NCI-H774 (cell line): ENCODE data around the gene COL20A1.
"Not testable (repeated sequence)": the region's sequence is repeated elsewhere in the genome, so short reads cannot be mapped to it uniquely, and the experiment has no call there.

ENCODE experiments used
- DNase-seq: peaks from one replicate; lab custom pipeline; 2025; lab: John Stamatoyannopoulos, UW

Gene COL20A1

DNA sequence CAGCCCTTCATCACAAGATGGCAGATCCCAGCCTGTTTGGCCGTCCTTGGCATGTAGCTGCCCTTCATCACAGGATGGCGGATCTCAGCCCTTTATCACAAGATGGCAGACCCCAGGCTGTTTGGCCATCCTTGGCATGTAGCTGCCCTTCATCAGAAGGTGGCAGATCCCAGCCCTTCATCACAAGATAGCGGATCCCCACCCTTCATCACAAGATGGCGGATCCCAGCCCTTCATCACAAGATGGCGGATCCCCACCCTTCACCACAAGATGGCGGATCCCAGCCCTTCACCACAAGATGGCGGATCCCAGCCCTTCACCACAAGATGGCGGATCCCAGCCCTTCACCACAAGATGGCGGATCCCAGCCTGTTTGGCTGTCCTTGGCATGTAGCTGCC is 42.1 kb downstream of the COL20A1 start:
- not testable (repeated sequence) for DNase-seq

DNA sequence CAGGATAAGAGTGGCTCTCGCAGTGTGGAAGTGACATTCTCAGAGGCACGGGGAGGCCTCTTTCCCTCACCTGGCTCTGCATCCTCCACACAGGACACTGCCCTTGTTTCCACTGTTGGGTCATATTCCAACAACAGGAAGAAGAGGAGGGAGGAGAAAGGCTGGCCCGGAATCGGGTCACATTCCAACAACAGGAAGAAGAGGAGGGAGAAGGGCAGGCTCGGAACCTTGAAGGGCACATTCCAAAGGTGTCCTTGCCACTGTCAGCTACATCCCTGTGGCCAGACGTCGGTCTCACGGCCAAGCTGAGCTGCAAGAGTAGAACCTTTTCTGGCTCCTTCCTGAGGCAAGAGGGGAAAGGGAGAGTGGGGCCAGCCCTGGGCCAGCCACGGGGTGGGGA is 42.7 kb downstream of the COL20A1 start:
- no peak for DNase-seq

DNA sequence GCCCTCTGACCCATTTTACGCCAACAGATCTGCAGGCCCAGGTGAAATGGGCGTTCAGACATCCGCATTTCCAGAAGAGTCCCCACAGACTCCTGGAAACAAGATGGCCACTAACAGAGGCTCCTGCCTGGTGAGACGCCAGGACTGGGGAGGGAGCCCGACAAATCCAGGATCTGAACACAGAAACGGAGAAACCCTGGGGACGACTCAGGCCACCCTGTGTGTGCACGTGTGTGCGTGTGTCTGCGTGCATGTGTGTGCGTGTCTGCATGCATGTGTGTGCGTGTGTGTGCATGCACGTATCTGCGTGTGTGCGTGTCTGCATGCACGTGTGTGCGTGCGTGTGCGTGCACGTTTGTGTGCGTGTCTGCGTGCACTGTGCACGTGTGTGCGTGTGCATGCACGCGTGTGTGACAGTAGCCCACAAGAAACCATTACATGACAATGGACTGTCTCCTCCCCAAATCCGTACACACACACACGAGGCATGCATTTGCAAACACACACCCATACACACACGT is 43.3 kb downstream of the COL20A1 start:
- no peak for DNase-seq

DNA sequence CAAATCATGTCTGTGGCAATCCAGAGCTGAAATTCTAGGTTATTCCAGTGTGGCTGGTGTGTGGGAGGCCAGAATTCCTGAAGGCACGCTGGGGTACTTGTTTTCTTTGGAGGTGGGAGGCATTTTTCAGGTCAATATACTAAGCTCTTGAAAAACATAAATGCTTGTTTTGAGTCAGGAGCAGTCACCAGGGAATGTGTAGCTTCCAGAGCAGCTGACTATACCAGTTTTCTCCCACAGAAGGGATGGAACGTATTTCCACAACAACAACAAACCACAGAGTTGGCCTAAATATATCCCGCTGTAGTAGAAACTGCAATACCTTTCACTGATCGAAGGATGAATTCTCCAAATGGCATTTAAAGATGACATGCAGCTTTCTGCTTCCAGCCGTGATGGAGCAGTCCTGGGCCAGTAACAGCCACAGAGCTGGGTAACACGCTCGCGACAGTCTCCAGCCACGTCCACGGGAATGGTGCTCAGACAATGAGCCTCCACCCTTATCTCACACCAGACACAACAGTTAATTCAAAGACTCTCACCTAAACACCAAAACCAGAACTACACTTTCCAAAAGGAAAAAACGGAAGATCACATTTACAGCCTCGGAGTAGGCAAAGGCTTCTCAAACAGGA is 44.9 kb downstream of the COL20A1 start:
- no peak for DNase-seq

DNA sequence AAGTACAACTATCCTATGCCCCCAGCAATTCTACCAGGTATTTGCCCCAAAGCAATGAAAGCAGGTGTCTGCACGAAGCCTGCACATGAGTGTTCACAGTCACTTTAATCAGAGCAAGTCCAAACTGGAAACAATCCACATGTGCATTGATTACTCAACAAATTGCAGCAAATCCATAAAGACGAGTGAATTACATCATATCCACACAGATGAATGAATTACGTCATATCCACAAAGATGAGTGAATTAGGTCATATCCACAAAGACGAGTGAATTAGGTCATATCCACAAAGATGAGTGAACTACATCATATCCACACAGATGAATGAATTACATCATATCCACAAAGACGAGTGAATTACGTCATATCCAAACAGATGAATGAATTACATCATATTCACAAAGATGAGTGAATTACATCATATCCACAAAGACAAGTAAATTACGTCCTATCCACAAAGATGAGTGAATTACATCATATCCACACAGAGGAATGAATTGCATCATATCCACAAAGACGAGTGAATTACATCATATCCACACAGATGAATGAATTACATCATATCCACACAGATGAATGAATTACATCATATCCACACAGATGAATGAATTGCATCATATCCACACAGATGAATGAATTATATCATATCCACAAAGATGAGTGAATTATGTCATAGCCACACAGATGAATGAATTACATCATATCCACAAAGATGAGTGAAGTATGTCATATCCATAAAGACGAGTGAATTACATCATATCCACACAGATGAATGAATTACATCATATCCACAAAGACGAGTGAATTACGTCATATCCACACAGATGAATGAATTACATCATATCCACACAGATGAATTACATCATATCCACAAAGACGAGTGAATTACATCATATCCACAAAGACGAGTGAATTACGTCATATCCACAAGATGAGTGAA is 46.4 kb downstream of the COL20A1 start:
- not testable (repeated sequence) for DNase-seq

DNA sequence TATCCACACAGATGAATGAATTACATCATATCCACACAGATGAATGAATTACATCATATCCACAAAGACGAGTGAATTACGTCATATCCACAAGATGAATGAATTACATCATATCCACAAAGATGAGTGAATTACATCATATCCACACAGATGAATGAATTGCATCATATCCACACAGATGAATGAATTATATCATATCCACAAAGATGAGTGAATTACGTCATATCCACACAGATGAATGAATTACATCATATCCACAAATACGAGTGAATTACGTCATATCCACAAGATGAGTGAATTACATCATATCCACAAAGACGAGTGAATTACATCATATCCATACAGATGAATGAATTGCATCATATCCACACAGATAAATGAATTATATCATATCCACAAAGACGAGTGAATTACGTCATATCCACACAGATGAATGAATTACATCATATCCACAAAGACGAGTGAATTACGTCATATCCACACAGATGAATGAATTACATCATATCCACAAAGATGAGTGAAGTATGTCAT is 47.2 kb downstream of the COL20A1 start:
- not testable (repeated sequence) for DNase-seq

GRCh38 chr20:63342561-63343459 is 49.8 kb downstream of the COL20A1 start:
- DNase-seq = no peak

GRCh38 chr20:63343460-63344445 is 50.8 kb downstream of the COL20A1 start:
- no peak for DNase-seq

GRCh38 chr20:63344616-63345327 is 51.8 kb downstream of the COL20A1 start:
- no peak for DNase-seq

- no peak for DNase-seq
Measured at GRCh38 chr20:63345328-63346100, 52.5 kb downstream of the COL20A1 start.

- no peak for DNase-seq
Measured at GRCh38 chr20:63346131-63347080, 53.4 kb downstream of the COL20A1 start.

- DNase-seq = no peak
Measured at GRCh38 chr20:63347081-63347741, 54.2 kb downstream of the COL20A1 start.

DNA sequence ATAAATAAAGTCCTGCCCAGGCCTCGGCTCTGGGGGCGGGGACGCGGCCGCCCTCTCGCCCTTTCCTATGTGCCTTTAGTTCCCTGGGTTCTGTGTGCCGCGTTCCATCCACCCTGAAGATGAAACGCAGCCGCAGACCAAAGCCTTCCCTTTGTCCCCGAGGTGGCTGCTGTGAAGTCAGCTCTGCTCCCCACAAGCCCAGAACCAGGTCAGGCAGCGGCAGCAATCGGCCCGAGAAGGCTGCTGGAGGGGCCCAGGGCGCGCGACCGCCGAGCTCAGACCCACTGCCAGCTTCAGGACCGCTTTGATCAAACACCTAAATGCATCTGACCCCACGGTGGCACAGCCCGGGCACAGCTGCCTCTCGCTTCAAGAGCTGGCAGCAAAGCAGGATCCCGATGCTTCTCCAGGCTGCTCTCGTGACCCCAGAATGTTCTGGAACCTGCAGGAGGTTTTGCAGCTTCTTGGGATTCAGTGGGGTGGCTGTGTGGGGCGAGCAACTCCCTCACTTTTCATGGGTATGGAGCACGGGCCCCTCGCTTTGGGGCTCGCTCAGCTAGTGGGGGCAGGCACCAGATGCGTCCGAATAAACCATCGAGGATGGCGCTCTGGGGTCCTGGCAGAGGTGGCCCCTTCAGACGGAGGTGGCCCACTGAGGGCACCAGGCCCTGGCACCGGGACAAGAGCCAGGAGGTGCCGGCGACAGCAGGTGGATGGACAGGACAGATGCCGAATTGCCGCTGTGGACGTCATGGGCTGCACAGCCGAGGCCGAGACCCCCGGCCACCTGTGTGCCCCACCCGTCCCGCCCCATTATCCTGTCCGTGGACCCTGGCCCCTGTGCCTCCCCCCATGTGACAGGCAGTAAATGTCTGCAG is 55.2 kb downstream of the COL20A1 start:
- DNase-seq = no peak

DNA sequence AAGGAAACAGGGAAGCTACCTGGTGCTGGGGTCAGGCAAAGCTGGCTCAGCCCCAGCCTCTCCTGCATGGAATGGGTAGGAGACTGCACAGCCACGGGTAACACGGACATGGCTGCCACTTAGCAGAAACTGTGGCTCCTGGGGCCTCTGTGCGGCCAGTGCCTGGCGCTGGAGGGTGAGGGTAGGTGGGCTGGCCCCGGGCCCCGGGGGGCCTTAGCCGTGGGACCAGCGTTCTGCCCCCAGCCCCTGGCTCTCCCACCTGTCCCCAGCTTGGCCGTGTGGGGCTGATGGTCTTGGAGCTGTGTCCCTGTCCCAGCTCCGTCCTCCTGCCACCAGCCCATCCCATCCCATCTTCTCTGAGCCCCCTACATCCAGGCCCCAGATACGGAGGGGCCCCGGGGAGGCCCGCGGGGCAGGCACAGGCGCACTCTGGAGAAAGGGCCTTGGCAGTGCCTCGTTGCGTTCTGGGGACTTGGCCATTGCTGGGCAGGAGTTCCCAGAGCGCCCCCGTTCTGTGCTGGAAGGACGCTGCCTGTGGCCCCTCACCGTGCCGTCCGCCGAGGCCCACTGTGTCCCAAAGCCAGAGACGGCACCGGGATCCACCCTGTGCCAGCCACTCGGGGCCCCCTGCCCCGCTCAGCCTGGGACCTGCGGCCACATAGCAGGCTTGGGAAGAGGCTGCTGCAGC is 56.0 kb downstream of the COL20A1 start:
- no peak for DNase-seq

GRCh38 chr20:63349516-63349895 is 56.5 kb downstream of the COL20A1 start:
- no peak for DNase-seq

GRCh38 chr20:63350196-63350595 is 57.2 kb downstream of the COL20A1 start:
- no peak for DNase-seq
